Measurements from ENCODE around the gene FPGS. TPM values are rescaled to one million over a fixed set of nuclear protein-coding genes. Genes with fewer than 3 reads are reported as not detected.
A peak's percentile ranks its signal among the peaks of the same experiment; 100 is the strongest.
"Not testable (repeated sequence)": the region's sequence is repeated elsewhere in the genome, so short reads cannot be mapped to it uniquely, and the experiment has no call there.

The FPGS gene
- polyA plus RNA-seq, 1 donor = 48.6 TPM

DNA sequence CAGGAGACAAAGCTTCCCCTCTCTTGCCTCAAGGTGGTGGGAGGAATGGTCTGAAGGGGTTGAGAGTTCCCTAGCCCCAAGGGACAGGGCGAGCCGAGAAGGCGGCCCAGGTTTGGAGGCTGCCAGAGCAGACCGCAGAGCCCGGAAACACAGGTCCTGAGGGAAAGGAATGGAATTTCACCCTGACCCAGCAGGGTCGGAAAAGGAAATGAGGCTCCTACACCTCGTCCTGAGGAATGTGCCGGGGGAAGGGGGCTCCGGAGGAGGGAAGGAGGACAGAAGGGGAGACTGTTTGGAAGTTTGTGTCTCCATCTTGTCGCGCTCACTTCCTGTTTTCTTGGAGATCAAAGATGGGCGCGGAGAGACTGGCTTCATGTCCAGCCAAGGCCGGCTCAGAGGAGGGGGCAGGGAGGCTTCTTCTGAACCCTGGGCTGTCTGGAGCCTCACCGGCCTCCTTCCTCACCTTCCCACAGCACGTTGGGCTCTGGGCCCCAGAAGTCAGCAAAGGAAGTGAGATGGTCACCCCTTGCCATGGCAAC, 42.2 kb downstream of the FPGS start:
- no peak for DNase-seq

DNA sequence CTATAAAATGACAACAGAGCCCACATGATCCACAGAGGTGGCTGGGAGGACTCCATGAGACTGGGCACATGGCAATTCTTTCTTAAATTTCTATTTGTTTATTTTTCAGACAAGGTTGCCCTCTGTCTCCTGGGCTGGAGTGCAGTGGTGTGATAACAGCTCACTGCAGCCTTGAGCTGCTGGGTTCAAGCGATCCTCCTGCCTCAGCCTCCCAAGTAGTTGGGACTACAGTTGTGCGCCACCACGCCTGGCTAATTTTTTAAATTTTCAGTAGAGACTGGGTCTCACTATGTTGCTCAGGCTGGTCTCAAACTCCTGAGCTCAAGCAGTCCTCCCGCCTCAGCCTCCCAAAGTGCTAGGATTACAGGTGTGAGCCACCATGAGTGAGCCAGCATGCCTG, 42.9 kb downstream of the FPGS start:
- DNase-seq = not testable (repeated sequence)

DNA sequence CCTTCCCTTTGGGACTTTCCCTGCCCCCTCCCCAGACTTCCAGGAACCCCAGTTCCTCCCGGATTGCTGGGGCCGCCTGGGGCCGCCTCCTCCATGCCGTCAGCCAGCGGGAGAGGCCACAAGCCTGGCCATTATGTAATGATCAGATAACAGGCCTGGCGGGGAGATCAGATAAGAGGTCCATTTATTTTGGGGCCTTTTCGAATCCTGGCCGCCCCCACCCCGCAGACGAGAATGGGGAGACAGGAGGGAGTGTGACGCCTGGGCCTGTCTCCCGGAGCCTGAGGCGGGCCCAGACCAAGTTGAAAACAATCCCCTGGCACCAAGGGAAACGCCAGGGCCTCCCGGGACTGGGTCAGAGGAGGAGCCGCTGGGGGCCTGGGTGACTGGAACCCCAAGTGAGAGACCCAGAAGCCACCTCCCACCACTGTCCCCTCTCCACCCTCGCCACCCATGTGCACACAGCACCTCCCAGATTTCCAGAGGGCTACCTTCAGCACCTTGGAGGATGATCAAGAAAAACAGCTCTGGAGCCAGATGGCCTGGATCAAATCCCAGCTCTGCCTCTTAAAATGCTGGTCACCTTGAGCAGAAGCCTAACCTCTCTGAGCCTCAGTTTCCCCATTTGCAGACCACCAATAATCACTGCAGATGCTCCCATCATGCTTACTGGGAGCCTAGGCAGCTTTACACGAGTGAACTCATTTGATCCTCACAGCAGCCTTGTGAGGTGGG, 43.9 kb downstream of the FPGS start:
- DNase-seq = no peak

DNA sequence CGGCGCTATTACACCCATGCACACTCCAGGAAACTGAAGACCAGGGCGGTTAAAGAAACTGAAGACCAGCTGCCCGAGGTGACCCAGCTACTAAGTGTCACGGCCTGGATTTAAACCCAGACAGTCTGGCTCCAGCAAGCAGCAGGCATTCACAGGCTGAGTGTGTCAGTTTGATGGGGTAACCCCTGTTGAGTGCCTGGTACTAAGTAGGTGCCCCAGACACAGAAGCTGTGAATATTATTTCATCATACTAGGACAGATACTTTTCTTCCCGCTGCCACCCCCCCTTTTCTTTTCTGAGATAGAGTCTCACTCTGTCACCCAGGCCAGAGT, 44.5 kb downstream of the FPGS start:
- DNase-seq = no peak

DNA sequence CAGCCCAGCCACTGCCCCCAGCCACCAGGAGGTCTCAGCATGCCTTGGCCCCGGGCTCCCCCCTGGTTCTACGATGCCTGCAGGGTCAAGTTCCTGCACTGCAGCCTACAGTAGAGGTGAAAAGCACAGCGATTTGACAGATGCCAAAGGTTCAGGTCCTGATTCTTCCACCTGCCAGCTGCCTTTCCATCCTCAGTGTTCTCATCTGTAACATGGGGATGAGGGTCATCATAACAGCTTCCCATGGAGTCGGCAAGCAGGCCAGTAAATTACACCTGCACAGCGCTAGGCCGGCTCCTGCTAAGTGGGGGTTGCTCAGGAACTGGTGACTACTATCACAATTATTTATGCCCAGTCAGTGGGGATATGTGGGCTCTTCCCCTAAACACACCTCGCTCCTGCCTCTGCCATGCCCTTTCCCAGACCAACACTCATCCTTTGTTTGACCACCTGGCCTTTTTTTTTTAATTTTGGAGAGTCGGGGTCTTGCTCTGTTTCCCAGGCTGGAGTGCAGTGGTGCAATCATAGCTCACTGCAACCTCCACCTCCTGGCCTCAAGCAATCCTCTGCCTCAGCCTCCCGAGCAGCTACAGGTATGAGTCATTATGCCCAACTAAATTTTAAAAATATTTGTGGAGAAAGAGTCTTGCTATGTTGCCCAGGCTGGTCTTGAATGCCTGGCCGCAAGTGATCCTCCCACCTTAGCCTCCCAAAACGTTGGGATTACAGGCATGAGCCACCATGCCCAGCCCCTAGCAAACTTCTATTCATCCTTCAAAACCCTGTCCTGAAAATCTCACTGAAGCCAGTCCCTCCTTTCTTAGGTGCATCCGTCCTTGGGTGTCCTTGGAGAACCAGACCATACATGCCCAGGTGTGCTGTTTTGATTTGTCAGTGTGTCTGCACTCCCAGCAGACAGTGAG, 45.4 kb downstream of the FPGS start:
- DNase-seq = no peak

DNA sequence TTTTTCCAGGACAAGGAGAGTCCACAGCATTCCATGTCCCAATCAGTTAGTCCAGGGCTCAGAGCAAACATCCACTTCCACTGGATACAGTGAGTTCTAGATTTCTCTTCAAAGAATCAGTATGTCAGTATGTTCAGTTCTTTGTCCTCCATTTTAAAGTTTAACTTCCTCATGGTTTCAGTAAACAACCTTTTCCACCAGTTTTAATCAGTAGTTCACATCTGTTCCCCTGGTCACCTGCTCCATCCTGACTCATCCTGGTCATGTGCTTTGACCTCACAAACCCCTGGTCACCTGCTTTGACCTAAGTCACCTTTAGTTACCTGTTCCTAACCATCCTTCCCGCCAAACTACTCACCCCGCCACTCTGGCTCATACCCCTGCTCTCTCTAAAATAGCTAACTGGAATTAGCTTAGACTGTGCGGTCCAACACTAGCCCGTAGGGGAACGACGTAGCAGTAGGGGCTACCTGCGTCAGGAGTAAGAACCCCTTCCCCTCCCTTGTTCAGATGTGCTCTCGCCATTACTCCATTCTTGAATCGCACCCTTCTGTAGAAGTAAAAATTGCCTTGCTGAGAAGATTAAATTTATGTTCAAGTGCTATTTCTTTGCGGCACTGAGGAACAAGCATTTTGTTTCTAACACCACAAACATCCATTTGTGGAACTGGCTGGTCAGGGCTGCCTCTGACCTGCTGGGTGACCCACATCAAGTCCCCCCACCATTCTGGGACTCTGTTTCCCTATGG, 46.2 kb downstream of the FPGS start:
- DNase-seq = no peak

DNA sequence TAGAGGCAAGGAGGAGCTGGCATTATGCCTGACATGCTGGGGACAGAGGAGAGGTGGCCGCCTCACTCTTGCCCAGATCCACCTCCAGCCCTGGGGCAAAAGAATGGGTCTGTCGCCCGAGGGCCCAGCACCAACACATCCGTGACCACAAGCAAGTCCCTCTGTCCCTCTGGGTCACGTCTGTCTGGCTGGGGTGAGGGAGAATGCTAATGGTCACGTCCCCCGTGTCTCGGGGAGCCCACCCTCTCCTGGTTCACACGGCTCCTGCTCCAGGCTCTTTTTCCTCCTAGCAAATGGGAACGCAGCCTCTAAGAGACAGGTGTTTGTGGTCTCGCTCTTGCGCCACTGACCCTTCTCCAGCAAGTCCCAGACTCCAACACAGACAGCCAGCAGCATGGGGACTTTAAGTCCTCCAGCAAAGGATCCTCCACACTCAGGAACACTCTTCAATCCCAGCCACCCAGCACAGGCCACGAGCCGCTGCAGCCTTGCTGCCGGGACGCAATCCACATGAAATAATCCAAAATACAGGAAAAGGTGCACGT, 47.7 kb downstream of the FPGS start:
- DNase-seq = no peak

DNA sequence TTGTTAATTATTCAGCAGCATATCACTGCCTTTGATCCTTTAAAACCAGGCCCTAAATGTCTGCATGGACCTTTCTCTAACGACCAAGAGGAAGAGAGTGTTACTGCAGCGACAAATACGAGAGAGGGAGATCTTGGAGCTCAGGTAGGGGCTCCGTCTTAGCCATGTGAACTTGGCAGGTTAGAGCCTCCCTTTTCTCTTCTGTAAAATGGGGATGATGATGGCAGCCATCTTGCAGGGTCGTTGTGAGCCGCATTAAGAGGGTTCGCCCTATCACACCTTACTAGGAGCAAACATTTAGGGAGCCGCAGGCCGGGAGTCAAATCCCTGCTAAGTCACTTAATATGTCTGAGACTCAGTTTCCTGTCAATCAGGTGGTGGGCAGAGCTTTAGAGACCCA, 50.1 kb downstream of the FPGS start:
- DNase-seq = no peak

DNA sequence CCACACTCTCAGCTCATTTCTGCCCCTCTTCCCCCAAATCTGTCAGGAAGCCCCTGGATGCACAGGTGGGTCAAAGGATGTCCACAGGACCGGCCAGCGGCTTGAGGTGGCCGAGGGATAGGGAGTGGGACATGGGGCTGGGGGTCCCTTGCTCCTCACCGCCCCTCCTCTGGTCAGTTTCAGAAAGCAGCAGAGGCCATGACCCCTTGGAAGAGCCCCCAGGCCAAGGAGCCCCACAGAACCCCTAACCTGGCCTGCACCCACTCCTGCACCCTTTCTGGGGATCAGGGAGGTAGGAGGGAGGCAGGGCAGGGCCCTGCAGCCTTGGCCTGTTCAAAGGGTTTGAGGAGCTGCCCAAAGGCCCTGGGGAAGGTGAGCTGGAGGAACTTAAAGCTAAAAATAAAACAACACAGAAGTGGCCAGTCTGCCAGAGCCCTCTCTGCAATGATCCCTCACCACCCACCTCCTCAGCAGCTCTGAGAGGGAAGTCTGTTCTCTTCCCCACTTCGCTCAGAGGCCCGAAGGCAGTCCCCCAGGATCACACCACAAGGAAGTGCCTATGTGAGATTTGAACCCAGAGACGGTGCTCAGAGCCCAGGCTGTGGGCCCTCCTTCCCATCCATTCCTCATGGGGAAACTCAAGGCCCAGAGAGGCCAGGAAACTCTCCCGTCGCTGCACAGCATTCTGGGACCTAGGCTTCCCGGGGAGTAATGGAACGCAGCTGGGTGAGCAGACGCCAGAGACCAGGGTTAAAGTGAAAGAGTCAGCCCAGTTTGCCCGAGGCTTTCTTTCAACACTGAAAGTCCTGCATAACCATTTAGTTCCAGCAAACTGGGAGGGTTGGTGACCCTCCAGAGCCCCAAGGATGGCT, 50.9 kb downstream of the FPGS start:
- DNase-seq = no peak

DNA sequence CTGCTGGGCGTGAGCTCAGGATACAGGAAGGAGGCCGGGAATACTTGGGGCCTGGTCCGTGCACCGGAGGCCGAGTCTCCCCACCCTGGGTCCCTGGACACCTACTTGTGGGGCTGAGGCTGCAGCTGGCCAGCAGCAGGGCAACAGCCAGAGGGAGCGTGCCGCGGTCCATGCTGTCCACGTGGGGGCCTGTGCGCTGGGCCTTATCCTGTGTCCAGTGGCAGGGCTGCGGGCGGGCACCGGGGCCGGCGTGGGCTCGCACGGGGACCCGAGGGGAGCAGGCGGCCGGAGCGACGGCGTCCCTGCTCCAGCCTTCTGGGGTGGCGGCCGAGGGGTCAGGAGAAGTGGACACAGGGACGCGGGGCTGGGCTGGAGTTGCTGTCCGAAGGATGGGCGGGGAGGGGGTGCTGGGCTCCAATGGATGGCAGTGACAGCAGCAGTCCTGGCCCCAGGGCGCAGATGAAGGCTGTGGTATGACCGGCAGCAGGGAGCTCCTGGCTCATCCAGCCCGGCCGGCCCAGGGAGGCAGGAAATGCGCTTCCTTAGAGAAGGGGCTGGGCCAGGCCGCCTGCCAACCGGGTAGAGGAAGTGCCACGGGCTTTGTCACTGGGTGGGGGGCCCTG, 51.6 kb downstream of the FPGS start, which contains the start of gene ENG:
Gene ENG, minus strand, starts transcription at position 475 of the 623 bp plus-strand sequence. Its CDS starts 303 bp downstream, at position 172.
- DNase-seq = peak; percentile 69

DNA sequence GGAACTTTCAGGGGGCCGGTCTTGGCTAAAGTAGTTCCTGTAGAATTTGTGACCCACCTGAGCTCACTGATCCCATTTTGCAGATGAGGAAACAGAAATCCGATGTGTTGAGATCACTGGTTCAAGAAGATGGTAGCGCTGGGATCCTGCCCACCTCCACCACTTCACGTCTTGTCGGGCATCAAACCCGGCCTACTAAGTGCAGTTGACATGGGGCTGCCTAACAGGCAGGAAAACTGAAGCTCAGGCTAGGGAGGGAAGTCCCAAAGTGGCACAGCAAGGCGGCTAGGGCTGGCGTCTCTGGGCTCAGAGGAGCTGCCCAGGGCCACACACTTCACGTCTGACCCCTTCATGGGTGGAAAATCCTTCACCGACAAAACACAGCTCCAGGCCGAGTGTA, 52.3 kb downstream of the FPGS start:
- DNase-seq = no peak

DNA sequence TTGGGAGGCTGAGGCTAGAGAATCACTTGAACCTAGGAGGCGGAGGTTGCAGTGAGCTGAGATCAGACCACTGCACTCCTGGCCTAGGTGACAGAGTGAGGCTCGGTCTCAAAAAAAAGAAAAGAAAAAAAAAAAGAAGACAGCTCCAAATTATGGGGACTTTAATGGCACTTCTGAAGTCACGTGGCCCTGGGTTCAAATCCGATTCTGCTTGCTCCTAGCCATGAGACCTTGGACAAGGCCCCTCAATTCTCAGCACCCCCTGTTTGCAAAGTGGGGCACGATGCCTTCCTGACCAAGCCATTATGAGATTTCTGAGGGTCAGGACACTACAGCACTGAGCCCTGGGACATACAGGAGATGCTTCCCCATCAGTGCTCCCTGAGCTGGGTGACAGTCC, 52.8 kb downstream of the FPGS start:
- DNase-seq = no peak

DNA sequence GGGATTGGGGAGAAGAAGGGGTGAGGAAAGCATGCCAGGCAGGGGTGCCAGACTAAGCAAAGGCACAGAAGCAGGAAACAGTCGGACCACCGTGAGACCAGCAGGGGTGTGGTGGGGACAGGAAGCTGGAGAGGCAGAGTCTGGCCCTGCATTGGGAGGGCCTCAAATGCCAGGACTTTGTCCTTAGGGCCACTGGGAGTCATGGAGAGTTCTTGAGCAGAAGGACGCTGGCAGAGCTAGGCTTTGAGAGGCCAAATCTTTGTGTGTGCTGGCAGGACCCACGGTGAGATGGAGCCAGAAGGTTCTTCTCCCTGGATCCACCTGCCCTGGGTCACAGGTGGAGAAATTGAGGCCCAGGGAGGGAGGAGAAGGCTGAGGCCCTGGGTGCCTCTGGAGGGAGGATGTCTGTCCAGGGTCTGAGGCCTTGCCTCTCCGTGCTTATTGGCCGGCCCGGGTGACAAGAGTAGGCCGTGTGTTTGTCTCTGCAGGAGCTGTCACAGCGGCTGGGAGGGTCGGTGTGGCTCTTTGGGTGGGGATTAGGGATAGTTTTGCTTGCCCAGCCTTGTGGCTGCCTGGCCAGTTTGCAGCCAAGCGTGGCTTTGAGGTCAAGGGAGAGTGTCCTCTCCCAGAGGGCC, 53.5 kb downstream of the FPGS start:
- no peak for DNase-seq

DNA sequence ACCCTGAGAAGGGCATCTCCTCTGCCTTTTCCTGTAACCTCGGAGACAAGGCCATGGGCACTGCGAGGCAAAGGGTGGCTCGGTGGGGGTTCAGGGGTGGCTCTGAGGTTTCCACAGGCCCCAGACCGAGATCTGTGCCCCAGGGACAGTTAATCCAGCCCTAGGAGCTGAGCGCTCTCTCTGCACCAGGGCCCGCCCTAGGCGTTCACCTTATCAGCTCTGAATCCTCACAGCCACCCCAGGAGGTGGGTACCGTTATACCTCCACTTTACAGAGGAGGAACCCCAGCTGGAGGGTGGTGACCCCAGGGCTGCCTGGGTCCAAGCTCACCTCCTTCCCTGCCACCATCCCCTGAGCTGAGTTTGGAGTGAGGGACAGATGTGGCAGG, 54.0 kb downstream of the FPGS start:
- DNase-seq = no peak

DNA sequence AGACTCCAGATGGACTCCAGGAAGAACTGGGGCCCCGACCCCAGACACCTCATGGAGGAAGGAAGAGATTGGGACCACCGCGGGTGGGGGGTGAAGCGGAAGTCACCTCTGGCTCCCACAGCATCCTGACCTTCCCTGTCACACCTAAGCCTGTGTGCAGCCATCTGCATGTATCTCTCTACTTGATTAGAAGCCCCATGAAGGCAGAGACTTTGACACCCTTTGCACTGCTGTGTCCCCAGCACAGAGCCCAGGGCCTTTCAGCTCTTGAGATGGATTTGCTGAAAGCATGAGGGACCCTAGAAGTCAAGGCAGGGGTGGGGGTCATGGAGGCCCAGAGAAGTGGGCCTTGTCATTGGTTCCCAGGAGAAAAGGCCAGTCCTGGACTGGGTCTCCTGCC, 54.6 kb downstream of the FPGS start:
- no peak for DNase-seq

DNA sequence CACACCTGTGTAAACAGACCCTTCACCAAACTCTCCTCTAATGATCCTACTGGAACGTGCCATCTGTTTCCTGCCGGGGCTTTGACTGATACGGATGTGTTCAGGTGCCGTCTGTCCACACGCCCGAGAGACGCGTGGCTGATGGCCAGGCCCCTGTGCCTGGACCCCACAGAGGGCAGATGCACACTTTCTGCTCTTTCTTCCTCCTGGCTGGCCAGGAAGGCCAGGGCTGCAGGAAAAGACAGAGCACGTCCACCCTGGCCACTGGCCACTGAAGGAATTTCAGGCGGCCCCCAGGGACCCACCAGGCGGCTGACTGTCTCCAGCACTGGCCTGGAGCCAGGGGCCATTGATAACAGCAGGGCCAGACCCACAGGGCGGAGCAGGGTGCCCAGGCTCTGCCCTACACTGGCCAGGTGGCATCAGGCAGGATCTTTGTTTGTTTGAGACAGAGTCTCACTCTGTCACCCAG, 55.4 kb downstream of the FPGS start:
- no peak for DNase-seq

DNA sequence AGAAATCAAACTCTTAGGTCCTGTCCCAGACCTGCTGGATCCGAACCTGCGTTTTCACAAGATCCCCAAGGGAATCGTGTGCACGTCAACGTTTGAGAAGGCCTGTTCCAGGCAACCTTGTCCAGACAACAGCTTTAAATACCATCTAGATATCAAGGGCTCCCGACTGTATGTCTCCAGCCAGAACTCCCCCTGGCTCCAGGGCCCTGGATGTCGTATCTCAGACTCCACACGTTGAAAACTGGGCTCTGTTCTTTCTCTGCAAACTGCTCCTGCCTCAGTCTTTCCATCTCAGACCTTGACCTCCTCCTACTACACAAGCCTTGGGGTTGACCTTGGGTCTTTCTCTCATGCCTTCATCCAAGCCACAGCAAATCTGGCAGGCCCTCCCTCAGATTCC, 57.6 kb downstream of the FPGS start:
- no peak for DNase-seq

DNA sequence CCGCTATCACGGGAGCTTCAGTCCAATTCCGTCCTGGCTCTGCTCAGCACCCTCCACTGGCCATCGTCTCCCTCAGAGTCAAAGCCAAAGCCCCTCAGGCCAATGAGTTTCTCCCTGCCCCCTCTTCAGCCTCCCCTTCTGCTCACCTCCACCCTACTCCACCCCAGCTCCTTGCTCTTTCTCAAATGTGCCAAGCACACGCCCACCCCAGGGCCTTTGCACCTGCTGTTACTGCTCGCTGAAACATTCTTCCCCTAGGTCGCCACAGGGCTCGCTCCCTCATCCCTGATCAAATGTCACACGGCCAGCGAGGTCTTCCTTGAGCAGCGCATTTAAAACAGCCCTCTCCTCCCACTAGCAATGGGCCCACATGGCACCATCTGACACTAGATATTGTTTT, 58.1 kb downstream of the FPGS start:
- no peak for DNase-seq

DNA sequence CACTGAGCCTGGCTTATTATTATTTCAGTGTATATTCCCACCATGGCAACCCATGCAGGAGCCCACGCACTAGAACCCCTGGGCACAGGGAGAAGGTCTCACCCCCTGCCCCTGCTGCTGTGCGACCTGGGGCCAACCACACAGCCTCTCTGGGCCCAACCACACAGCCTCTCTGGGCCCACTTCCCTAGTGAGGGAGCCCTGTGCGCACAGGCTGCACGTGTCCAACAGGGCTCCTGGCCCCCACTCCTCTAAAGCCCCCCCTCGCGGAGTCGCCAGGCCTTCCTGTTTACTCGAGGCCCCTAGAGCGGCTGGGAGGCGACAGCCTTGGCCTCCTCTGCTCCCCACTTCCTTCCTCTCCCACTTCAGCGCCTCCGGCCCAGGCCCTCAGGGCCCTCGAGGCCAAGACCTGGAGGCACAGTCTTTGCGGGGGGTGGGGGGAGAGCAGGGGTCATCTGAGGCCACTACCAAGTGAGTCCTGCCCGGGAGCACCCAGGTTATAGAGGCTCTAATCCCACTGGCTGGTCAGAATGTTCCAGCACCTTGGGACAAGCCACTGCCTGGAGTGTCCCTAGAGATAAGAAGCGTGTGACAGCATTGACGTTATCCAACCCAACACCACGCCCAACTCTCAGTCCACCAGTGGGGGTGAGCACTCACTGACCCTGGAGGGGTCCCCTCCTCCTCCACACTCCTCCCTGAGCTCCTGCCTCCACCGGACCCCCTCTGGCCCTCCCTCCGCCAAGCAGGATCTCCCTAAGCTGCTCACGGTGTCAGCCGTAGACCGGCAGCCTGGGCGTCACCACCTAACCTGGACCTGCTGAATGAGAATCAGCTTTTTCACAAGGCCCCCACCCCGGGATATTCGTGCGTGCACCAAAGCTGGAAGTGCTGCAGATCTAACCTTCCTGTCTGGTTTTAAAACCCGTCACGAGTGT, 59.7 kb downstream of the FPGS start:
- peak; percentile 63 for DNase-seq
